ENCODE data around the gene SMYD2.

DNA sequence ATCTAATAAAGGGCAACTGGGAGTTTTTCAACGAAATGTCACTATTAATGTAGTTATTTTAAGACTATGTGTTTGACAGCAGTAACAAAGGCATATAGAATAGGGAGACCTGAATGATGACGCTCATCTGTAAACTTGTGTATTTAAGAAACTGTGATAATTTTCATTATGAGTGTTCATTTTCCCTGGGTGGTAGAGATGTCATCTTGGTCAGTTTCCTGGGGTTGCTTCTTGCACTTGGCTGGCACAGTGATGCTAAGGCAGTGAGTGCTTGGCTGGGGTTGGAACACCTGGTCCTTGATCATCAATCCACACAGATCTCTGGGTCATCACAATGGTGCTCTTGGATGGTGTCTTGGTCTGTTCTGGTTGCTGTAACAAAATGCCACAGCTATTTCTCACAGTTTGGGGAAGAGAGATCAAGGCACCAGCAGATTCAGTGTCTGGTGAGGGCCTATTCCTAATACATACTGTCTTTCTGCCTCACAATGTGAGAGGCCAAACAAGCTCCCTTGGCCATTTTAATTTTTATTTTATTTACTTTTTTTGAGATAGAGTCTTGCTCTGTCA, 7.9 kb upstream of the SMYD2 start:
- no peak for TF ChIP-seq EP300 (IDR thresholded peaks at IDR 0.05)
- TF ChIP-seq, protein P1, sequence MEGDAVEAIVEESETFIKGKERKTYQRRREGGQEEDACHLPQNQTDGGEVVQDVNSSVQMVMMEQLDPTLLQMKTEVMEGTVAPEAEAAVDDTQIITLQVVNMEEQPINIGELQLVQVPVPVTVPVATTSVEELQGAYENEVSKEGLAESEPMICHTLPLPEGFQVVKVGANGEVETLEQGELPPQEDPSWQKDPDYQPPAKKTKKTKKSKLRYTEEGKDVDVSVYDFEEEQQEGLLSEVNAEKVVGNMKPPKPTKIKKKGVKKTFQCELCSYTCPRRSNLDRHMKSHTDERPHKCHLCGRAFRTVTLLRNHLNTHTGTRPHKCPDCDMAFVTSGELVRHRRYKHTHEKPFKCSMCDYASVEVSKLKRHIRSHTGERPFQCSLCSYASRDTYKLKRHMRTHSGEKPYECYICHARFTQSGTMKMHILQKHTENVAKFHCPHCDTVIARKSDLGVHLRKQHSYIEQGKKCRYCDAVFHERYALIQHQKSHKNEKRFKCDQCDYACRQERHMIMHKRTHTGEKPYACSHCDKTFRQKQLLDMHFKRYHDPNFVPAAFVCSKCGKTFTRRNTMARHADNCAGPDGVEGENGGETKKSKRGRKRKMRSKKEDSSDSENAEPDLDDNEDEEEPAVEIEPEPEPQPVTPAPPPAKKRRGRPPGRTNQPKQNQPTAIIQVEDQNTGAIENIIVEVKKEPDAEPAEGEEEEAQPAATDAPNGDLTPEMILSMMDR (IDR thresholded peaks at IDR 0.05) = no peak
